HG02852 (cell line): Measurements from ENCODE around the gene EXPH5.
"Not testable (repeated sequence)": the region's sequence is repeated elsewhere in the genome, so short reads cannot be mapped to it uniquely, and the experiment has no call there.

Source experiments
- ATAC-seq: cut with Tn5 transposase; IDR thresholded peaks from one replicate; pipeline ENCODE4 v1.9.1; 2021; ENCODE audit warnings: mild to moderate bottlenecking, moderate library complexity; ENCODE audit not compliant: unreplicated experiment

EXPH5 gene, protein sequence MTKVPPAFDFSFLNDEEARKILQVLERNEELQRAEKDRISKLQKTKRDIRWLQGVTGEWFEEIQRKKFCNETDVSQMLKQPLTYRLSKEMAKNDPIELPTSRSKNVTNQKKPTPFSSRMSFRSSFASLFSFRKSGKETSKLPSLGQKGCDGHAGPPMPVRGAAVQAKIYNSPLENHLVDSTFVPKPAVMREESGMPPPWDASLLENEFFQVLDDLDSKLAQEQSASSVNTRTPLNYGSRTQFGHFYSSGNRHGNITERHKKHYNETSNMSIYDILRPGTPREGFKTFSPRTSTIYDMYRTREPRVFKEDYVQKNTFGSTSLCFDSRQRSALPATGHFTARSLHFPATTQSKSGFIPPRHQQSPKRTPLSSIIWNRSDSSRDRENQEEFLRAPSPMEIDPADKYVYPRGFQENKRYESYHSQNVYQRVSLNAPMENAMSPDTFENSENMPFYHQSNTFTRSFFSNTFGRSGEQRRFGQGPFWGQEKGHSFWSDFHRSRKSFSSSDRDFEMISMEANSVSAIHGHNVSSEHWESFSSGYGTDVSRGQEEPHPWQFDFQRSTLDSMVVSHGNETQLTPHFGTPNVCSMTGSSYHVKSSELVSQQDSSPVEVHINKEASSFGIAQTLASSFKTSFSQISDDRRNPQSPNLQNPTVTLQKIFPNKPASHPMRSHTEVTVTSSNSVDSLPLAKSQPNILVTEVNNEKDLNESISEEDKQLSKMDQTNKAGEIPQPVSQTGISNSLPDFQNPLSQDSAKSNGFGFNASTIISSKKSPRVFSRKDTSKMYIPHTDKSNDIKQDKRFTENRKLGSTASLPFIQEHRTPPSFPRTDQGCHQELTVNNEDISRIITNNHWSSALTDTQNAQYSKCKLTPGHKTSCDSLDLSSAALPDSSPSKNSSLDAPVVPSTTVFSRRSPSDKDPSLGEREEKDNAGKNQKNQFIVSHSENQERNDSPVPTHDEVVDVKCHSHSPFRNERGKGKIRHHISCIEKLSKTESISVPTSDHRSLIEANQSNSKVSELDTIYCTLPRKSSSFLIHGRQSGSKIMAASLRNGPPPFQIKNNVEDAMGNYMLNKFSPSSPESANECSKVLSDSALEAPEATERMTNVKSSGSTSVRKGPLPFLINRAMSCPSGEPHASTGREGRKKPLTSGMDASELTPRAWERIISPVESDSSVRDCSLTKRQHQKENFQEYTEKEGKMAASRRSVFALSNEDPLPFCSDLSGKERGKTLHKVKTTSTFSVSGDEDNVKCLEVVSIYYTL (N-terminal part only)

DNA sequence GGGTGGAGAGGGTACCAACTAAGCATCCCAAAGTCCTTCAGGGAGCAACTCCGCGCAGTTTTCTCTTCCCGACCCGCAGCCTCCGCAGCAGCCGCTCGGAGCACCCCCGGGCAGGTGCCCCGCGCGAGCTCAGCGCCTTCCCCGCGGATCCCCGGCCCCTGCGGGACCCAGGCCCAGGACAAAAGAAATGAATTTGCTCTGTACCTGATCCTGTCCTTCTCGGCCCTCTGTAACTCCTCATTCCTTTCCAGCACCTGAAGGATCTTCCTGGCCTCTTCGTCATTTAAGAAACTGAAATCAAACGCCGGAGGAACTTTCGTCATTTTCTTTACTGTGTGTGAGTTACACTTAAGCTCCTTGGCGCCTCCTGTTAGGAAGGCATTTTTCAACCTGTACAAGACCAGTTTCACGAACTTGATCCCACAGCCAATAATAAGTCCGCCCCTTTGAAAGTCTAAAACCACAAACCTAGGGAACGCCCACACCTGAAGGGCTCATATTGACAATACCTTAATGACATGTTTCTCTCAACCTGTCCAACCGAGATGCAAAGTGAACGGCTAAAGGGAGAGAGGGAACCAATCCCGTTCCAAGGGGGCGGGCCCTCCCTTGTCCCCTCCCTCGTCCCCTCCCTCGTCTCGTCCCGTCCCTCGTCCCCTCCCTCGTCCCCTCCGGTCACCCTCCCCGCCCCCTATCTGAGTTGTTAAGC lies at the start of gene EXPH5:
Gene EXPH5, minus strand, starts transcription at position 555 of the 709 bp plus-strand sequence. Its CDS starts 232 bp downstream, at position 323.
- peak; percentile 91 for ATAC-seq

GRCh38 chr11:108641752-108642151 lies 48.2 kb upstream of the EXPH5 start:
- not testable (repeated sequence) for ATAC-seq

GRCh38 chr11:108639146-108639545 lies 45.6 kb upstream of the EXPH5 start:
- ATAC-seq = no peak

DNA sequence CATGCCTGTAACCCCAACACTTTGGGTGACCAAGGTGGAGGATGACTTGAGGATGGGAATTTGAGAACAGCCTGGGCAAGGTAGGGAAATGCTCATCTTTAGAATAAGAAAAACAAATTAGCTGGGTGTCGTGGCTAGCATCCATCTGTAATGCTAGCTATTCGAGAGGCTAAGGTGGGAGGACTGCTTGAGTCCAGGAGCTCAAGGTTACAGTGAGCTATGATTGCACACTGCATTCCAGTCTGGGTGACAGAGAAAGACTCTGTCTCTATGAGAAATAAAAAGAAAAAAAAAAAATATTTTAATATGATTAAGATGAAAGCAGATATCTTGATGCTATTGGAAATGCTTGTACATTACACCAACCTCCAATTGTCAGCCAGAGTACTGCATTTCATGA lies 42.7 kb upstream of the EXPH5 start:
- ATAC-seq = no peak

DNA sequence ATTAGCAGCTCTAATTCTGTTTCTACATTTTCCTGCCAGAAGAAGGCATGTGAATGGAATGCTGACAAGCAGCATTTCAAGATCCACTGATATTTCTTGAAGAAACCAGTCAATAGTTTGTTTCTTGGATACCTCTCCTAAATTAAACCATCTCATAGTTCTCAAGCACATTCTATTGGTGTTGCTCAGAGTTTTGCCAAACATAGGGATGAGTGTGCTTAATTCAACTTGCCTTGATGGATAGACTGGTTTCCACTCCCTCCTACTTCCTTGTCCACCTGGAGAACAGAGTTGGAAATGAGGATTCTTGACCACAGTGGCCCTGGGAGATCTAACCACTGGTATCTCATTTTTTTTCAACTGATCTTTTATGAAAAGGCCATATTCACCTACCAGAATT lies 41.5 kb upstream of the EXPH5 start:
- no peak for ATAC-seq

- ATAC-seq = no peak
Measured at GRCh38 chr11:108632041-108632704, 38.6 kb upstream of the EXPH5 start.

- ATAC-seq = no peak
Measured at GRCh38 chr11:108629274-108629673, 35.7 kb upstream of the EXPH5 start.

DNA sequence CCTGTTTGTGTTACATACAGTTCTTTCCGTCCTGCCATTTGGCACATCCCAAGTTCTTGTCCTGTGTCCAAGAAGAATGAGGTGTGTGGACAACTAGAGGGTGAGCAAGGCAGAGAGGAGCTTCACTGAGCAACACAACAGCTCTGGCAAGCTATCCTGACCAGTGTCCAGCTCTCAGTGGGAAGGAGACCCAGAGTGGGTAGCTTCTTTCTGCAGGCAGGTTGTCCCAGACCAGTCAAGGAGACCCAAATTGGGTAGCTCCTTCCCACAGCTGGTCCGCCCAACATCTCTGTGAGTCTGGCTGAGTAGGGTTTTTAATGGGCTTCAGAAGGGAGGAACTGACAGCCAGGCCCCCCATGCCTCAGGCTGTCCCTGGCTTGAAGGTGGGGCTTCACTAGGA lies 35.2 kb upstream of the EXPH5 start:
- no peak for ATAC-seq

- no peak for ATAC-seq
Measured at GRCh38 chr11:108628326-108628725, 34.8 kb upstream of the EXPH5 start.

DNA sequence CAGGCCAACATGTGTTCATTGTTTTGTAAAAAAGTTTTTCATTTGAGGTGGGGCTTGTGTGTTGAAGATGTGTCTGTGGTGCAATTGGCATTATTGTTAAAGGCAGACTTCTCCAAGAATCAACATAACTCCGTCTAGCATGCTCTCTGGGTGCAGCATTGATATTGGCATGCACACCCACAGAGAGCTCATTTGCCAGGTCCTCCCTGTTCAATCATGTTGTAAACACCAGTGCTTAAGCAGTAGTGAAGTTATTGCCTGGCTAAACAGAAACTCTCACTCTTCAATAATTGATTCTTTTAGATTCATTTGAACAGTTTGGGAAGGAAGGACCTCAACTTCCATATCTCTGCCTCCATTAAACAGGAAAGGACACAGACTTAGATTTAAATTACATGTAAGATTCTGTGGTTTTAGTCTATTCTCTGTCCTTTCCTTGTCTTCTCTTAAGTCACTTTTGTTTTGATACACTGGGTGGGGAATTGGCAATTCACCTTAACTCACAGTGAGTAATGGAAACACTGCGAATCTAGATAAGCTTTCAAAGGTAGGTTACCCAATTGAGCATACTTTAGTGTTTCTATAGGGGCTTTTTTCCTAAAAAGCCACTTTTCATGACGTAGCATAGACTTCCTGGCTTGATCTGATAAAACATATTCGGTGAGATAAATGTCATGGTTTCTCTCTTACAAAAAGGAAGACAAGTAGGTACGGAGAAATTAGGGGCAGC lies 30.8 kb upstream of the EXPH5 start:
- ATAC-seq = no peak

DNA sequence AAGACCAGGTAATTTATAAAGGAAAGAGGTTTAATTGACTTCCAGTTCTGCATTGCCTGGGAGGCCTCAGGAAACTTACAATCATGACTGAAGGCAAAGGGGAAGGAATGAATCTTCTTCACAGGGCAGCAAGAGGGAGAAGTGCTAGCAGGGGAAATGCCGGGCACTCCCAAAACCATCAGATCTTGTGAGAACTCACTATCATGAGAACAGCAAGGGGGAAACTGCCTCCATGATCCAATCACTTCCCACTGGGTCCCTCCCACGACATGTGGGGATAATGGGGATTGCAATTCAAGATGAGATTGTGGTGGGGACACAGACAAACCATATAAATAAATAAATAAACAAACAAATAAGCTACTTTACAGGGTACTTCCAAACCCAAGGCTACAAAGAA lies 28.8 kb upstream of the EXPH5 start:
- no peak for ATAC-seq

DNA sequence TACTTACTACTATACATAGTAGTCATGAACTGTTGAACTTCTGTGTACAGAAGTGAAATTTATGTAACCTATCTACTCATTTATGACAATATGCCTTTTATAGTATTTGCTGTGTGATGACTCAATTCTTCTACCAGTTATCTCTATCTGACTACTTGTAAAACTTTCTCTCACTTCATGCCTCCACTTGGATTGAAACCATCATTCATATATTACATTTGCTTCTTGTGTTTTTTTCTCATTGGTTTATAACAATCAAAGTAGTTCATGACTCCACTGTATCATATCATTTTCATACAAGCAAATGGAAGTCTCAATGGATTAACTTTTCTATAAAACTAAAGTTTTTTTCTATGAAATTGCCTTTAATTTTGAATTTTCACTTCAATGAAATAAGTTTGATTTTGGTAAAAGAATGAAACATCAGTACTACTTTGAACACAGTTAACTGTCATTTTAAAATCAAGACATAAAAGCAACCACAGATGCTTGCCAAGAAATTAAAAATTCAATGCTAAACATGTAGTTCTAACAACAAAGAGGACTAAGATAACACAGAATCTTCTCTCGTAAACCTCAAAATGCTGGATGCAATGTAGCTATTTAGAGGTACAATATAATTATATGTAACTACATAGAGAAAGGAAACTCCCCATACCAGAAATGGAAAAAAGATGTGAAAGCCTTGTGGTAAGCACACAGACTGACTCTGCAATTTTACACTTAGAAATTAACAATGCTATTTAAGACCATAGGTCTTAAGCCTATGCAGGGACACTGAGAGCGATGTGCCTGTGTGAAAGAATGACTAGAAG lies 27.6 kb upstream of the EXPH5 start:
- ATAC-seq = peak; percentile 87

DNA sequence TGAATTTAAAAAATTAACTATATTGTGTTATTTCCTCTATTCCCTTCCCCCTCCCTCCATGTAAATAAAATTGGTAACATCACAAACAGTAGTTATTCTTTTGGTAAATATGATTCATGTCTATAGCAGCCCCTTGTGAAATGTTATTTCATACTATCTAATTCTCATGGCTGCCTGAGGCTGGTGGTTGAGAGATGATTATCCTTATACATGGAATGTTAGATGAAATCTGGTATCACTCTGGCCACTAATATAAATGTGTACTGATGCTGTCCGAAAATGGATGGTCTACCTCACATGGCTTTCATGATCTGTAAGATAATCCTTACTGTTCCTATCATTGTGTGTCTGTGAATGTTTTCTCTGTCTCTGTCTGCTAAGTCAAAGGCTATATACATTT lies 25.0 kb upstream of the EXPH5 start:
- no peak for ATAC-seq

GRCh38 chr11:108617055-108617454 lies 23.5 kb upstream of the EXPH5 start:
- no peak for ATAC-seq

DNA sequence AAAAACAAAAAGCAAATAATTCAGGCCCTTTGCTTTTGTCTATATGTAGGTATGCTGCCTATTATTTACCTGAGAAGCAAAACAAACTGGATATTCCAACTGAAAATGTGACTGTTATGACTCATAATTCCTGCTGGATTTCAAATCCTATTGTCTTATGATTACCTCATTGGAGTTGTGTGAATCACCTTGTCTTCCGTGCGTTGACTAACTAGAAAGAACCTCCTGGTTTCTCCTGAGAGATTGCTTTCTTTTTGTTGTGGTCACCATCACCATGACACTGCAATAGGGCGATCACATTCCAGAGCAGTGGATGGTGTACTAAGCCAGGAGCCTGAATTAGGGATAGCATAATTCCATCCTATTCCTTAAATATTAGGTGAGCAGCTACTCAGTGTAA lies 23.0 kb upstream of the EXPH5 start:
- ATAC-seq = no peak

- no peak for ATAC-seq
Measured at GRCh38 chr11:108614086-108614485, 20.5 kb upstream of the EXPH5 start.

GRCh38 chr11:108609682-108610081 lies 16.1 kb upstream of the EXPH5 start:
- no peak for ATAC-seq

DNA sequence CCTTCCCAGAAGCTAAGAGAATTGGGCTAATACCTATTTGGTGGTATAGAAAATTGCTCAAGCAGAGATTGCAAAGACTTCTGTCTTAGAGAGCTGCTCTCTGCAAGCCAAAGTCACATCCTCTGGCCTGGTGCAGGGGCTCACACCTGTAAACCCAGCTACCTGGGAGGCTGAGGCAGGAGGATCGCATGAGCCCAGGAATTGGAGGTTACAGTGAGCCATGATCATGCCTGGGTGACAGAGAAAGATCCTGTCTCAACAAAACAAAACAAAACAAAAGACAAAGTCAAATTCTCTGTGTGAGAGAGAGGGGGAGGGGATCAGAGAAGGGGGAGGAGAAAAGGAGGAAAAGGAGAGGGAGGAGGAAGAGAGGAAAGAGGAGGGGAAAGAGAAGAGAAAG lies 15.0 kb upstream of the EXPH5 start:
- ATAC-seq = no peak
